H9 (cell line): ENCODE measurements around the gene ZPR1. TPM values are rescaled to one million over a fixed set of nuclear protein-coding genes. Genes with fewer than 3 reads are reported as not detected.

ENCODE experiments used
- DNase-seq: peaks from one replicate; pipeline ENCODE4 v3.0.0-alpha.2; 2017
- H2AFZ ChIP-seq: one replicate; pipeline ENCODE4 v1.6.1; 2013; ENCODE audit warnings: mild to moderate bottlenecking, low read length, control low read depth, moderate library complexity
- H2AK5ac ChIP-seq: 2 replicates; pipeline ENCODE4 v1.6.1; 2013; ENCODE audit warnings: low read length, control low read depth, mixed read lengths; ENCODE audit not compliant: insufficient read length
- H2BK120ac ChIP-seq: one replicate; pipeline ENCODE4 v1.6.1; 2013; ENCODE audit warnings: low read depth, mild to moderate bottlenecking, low read length, control low read depth, inconsistent platforms; ENCODE audit not compliant: poor library complexity, severe bottlenecking
- H2BK12ac ChIP-seq: 2 replicates; pipeline ENCODE4 v1.6.1; 2013; ENCODE audit warnings: low read length, control low read depth, mixed read lengths, low read depth; ENCODE audit not compliant: insufficient read length
- H2BK15ac ChIP-seq: 2 replicates; pipeline ENCODE4 v1.6.1; 2013; ENCODE audit warnings: low read depth, low read length, control low read depth
- H2BK20ac ChIP-seq: one replicate; pipeline ENCODE4 v1.6.1; 2013; ENCODE audit warnings: low read depth, mild to moderate bottlenecking, low read length, control low read depth, inconsistent platforms; ENCODE audit not compliant: poor library complexity, severe bottlenecking
- H2BK5ac ChIP-seq: 2 replicates; pipeline ENCODE4 v1.6.1; 2013; ENCODE audit warnings: low read length, control low read depth, mixed read lengths; ENCODE audit not compliant: insufficient read length
- H3K14ac ChIP-seq: 2 replicates; pipeline ENCODE4 v1.6.1; 2013; ENCODE audit warnings: low read length, control low read depth; ENCODE audit not compliant: insufficient read depth
- H3K18ac ChIP-seq: 2 replicates; pipeline ENCODE4 v1.6.1; 2013; ENCODE audit warnings: low read depth, mild to moderate bottlenecking, mixed read lengths, low read length, control low read depth; ENCODE audit not compliant: insufficient read length
- H3K23ac ChIP-seq: 2 replicates; pipeline ENCODE4 v1.6.1; 2013; ENCODE audit warnings: low read length, control low read depth, mixed read lengths, low read depth; ENCODE audit not compliant: insufficient read length
- H3K23me2 ChIP-seq: 2 replicates; pipeline ENCODE4 v1.6.1; 2013; ENCODE audit warnings: low read depth, mild to moderate bottlenecking, mixed read lengths, low read length, control low read depth; ENCODE audit not compliant: insufficient read length, poor library complexity, severe bottlenecking
- H3K27ac ChIP-seq: 2 replicates; pipeline ENCODE4 v1.5.1; 2013; ENCODE audit warnings: low read length, control low read depth, mixed read lengths, low read depth; ENCODE audit not compliant: insufficient read length
- H3K27me3 ChIP-seq: 2 replicates; pipeline ENCODE4 v1.6.1; 2013; ENCODE audit warnings: low read length, control low read depth, inconsistent platforms; ENCODE audit not compliant: insufficient read depth
- H3K4ac ChIP-seq: 2 replicates; pipeline ENCODE4 v1.6.1; 2013; ENCODE audit warnings: low read depth, mild to moderate bottlenecking, control low read depth, inconsistent platforms, low read length, moderate library complexity
- H3K4me1 ChIP-seq: 2 replicates; pipeline ENCODE4 v1.6.1; 2013; ENCODE audit warnings: low read length, control low read depth, inconsistent platforms; ENCODE audit not compliant: insufficient read depth
- H3K4me2 ChIP-seq: 2 replicates; pipeline ENCODE4 v1.6.1; 2013; ENCODE audit warnings: low read length, control low read depth, mixed read lengths; ENCODE audit not compliant: insufficient read length, insufficient read depth
- H3K56ac ChIP-seq: 2 replicates; pipeline ENCODE4 v1.6.1; 2013; ENCODE audit warnings: low read depth, mild to moderate bottlenecking, mixed read lengths, low read length, control low read depth; ENCODE audit not compliant: insufficient read length
- H3K79me1 ChIP-seq: 2 replicates; pipeline ENCODE4 v1.6.1; 2013; ENCODE audit warnings: low read depth, mild to moderate bottlenecking, moderate library complexity, low read length, control low read depth, inconsistent platforms; ENCODE audit not compliant: insufficient read depth, poor library complexity, severe bottlenecking
- H3K79me2 ChIP-seq: 2 replicates; pipeline ENCODE4 v1.6.1; 2013; ENCODE audit warnings: low read length, control low read depth, inconsistent platforms; ENCODE audit not compliant: insufficient read depth
- H3K9ac ChIP-seq: 2 replicates; pipeline ENCODE4 v1.6.1; 2013; ENCODE audit warnings: low read length, control low read depth, mixed read lengths; ENCODE audit not compliant: insufficient read length; ENCODE audit errors: extremely low read depth
- H3K9me3 ChIP-seq: one replicate; pipeline ENCODE4 v1.6.1; 2013; ENCODE audit warnings: low read depth, low read length, inconsistent platforms; ENCODE audit not compliant: control insufficient read depth
- H3T11ph ChIP-seq: one replicate; pipeline ENCODE4 v1.6.1; 2013; ENCODE audit warnings: mild to moderate bottlenecking, low read length, control low read depth, inconsistent platforms
- H4K20me1 ChIP-seq: one replicate; pipeline ENCODE4 v1.6.1; 2013; ENCODE audit not compliant: control insufficient read depth, insufficient read length, insufficient read depth
- H4K5ac ChIP-seq: 2 replicates; pipeline ENCODE4 v1.6.1; 2013; ENCODE audit warnings: low read depth, mild to moderate bottlenecking, mixed read lengths, low read length, control low read depth; ENCODE audit not compliant: insufficient read length
- H4K8ac ChIP-seq: replicated peaks from 2 replicates; pipeline ENCODE4 v1.6.1; 2013; ENCODE audit warnings: low read length, control low read depth, mixed read lengths, low read depth; ENCODE audit not compliant: insufficient read length
- H4K91ac ChIP-seq: 2 replicates; pipeline ENCODE4 v1.6.1; 2013; ENCODE audit warnings: low read depth, mild to moderate bottlenecking, moderate library complexity, mixed read lengths, low read length, control low read depth; ENCODE audit not compliant: insufficient read length
- H3K27ac Mint-ChIP-seq, 3 experiments: 2 replicates in 2 of 3; 3 replicates in 1 of 3; pipeline ENCODE4 v1.8.0; 2020 to 2021; ENCODE audit warnings: mixed read lengths in 3 of 3, mild to moderate bottlenecking in 1 of 3, moderate library complexity in 1 of 3
- H3K27me3 Mint-ChIP-seq: 2 replicates; pipeline ENCODE4 v1.8.0; 2021; ENCODE audit warnings: low read depth, mild to moderate bottlenecking, moderate library complexity, mixed read lengths
- H3K36me3 Mint-ChIP-seq, 3 experiments: 2 replicates in 2 of 3; 3 replicates in 1 of 3; pipeline ENCODE4 v1.8.0; 2020 to 2021; ENCODE audit warnings: low read depth in 3 of 3, mixed read lengths in 3 of 3; ENCODE audit not compliant: insufficient read depth in 1 of 3
- H3K4me1 Mint-ChIP-seq, 2 experiments: 2 replicates each; pipeline ENCODE4 v1.8.0; 2020; ENCODE audit warnings: mixed read lengths in 2 of 2
- H3K4me3 Mint-ChIP-seq, 2 experiments: 2 replicates in 1 of 2; 3 replicates in 1 of 2; pipeline ENCODE4 v1.8.0; 2020 to 2021; ENCODE audit warnings: mild to moderate bottlenecking in 2 of 2, mixed read lengths in 2 of 2, moderate library complexity in 1 of 2
- H3K9me3 Mint-ChIP-seq, 2 experiments: 2 replicates in 1 of 2; 3 replicates in 1 of 2; pipeline ENCODE4 v1.8.0; 2020; ENCODE audit warnings: mild to moderate bottlenecking in 2 of 2, mixed read lengths in 2 of 2, moderate library complexity in 1 of 2
- WGBS: extraction: QIAGEN DNeasy Blood & Tissue Kit; methylation state at CpG from one replicate; pipeline ENCODE4 v1.1.7; 2013; ENCODE audit warnings: missing lambda C conversion rate, low lambda C conversion rate, mixed read lengths; ENCODE audit not compliant: insufficient read length; ENCODE audit errors: extremely low coverage; 5-methylcytosine and 5-hydroxymethylcytosine counted together
- total RNA-seq: library from RNA; stranded (reverse); gene quantifications from 2 replicates; pipeline ENCODE4 v1.2.1, GENCODE V29; 2021
- TF ChIP-seq, protein P1 (sequence below): fragments of 200-600 bp; sonication (generic); conservative IDR thresholded peaks from 3 replicates; pipeline ENCODE4 v1.8.0; 2021; ENCODE audit warnings: antibody characterized with exemption, mild to moderate bottlenecking

Gene ZPR1
- total RNA-seq, 1 experiment from 2014 or later, result 82.0 TPM

DNA sequence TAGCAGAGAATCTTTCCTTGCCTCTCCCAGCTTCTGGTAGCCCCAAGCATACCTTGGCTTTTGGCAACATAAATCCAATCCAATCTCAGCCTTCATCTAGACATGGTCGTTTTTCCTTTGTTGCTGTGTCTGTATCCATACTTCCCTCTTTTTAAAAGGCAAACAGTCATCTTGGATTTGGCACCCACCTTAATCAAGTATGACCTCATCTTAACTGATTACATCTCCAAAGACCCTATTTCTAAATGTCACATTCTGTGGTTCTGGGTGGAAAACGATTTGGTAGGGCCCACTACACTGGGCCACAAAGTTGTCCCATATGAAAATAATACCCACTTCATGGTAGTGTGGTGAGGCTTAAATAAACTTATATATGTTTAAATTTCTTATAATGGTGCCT is 15.9 kb downstream of the ZPR1 start:
- no peak overlapping the region for H2AFZ ChIP-seq
- TF ChIP-seq, protein P1, sequence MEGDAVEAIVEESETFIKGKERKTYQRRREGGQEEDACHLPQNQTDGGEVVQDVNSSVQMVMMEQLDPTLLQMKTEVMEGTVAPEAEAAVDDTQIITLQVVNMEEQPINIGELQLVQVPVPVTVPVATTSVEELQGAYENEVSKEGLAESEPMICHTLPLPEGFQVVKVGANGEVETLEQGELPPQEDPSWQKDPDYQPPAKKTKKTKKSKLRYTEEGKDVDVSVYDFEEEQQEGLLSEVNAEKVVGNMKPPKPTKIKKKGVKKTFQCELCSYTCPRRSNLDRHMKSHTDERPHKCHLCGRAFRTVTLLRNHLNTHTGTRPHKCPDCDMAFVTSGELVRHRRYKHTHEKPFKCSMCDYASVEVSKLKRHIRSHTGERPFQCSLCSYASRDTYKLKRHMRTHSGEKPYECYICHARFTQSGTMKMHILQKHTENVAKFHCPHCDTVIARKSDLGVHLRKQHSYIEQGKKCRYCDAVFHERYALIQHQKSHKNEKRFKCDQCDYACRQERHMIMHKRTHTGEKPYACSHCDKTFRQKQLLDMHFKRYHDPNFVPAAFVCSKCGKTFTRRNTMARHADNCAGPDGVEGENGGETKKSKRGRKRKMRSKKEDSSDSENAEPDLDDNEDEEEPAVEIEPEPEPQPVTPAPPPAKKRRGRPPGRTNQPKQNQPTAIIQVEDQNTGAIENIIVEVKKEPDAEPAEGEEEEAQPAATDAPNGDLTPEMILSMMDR, result no peak
- peak overlapping the region; percentile 95 to 97 for H3K4me3 Mint-ChIP-seq
- H2BK5ac ChIP-seq, result no peak overlapping the region
- H3K23me2 ChIP-seq, result peaks cover 12% of the 10 kb centered on the region
- WGBS, result no CpG with 5 or more reads among the region's 2 CpGs
- no peaks in the 10 kb centered on the region for H3K27me3 ChIP-seq
- H3K27me3 Mint-ChIP-seq, result no peaks in the 10 kb centered on the region
- no peak overlapping the region for H2BK20ac ChIP-seq
- peaks cover 11% of the 10 kb centered on the region; the same call in 1 of the 2 replicates for H3K79me2 ChIP-seq
- no peak overlapping the region for H2AK5ac ChIP-seq
- H3K4me1 Mint-ChIP-seq, result peaks cover 21 to 22% of the 10 kb centered on the region in 2 experiments
- H3K23ac ChIP-seq, result no peak overlapping the region
- H3K9ac ChIP-seq, result peak overlapping the region; percentile 95
- no peak overlapping the region for H4K91ac ChIP-seq
- H4K8ac ChIP-seq, result no peak overlapping the region
- H3K4me1 ChIP-seq, result peaks cover 4% of the 10 kb centered on the region; the same call in 1 of the 2 replicates
- no peak overlapping the region for H3K4ac ChIP-seq
- no peak overlapping the region for H3T11ph ChIP-seq
- H3K56ac ChIP-seq, result no peak overlapping the region
- peaks cover 7% of the 10 kb centered on the region for H3K79me1 ChIP-seq
- H3K27ac ChIP-seq, result peak overlapping the region; percentile 61
- no peak overlapping the region for H3K14ac ChIP-seq
- no peak overlapping the region for H2BK15ac ChIP-seq
- peak overlapping the region; percentile 100 for H3K4me2 ChIP-seq
- no peaks in the 10 kb centered on the region for H3K9me3 ChIP-seq
- no peak overlapping the region for H2BK120ac ChIP-seq
- H3K9me3 Mint-ChIP-seq, result no peaks in the 10 kb centered on the region
- peak overlapping the region in 2 of 3 experiments; percentile 2 to 96; a peak in 2 of 7 replicates for H3K27ac Mint-ChIP-seq
- no peaks in the 10 kb centered on the region for H4K20me1 ChIP-seq
- no peak overlapping the region for H4K5ac ChIP-seq
- H3K18ac ChIP-seq, result no peak overlapping the region
- no peak overlapping the region for H2BK12ac ChIP-seq
- H3K36me3 Mint-ChIP-seq, result peaks cover 5 to 41% (median 27%) of the 10 kb centered on the region in 3 experiments; a peak in 6 of 7 replicates
- DNase-seq, result no peak
